GM10248 (cell line): Measurements from ENCODE around the gene RBM19.
"Not testable (repeated sequence)": the region's sequence is repeated elsewhere in the genome, so short reads cannot be mapped to it uniquely, and the experiment has no call there.

Source experiments
- CTCF ChIA-PET: fragments of 300-600 bp; sonication (Branson Sonifier 250); formaldehyde crosslinking; extraction: SDS; loops from one replicate; lab custom pipeline; 2021; ENCODE audit warnings: antibody characterized with exemption; lab: Yijun Ruan, JAX
- POLR2A ChIA-PET: fragments of 350-650 bp; sonication (Branson Sonifier 250); formaldehyde crosslinking; extraction: SDS; loops from one replicate; lab custom pipeline; 2020; ENCODE audit warnings: antibody characterized with exemption; lab: Yijun Ruan, JAX
- DNase-seq: peaks from one replicate; pipeline ENCODE4 v3.0.0; 2012; ENCODE audit errors: extremely low spot score
- CTCF ChIP-seq: IDR thresholded peaks from 2 replicates; pipeline ENCODE4 v1.5.1; 2012; ENCODE audit warnings: mild to moderate bottlenecking, low read depth; ENCODE audit errors: extremely low read depth, missing control alignments, control extremely low read depth

The RBM19 gene

GRCh38 chr12:114006482-114007425 lies 40.6 kb upstream of the RBM19 start:
- DNase-seq: no peak
- CTCF ChIA-PET: interaction anchor here (1.4 to 1.7 kb wide), 2 partner anchors 10 to 26 kb away, joined by 3 to 6 read pairs; no protein-coding TSS in a partner anchor
- POLR2A ChIA-PET: no interaction called here
- TF ChIP-seq CTCF: no peak

- POLR2A ChIA-PET: no interaction called here
- no peak for TF ChIP-seq CTCF
- CTCF ChIA-PET: no interaction called here
- DNase-seq: no peak
Observed at GRCh38 chr12:114004402-114004801, 38.3 kb upstream of the RBM19 start.

- no peak for DNase-seq
- no peak for TF ChIP-seq CTCF
- CTCF ChIA-PET: no interaction called here
- POLR2A ChIA-PET: no interaction called here
Observed at GRCh38 chr12:114003286-114003685, 37.2 kb upstream of the RBM19 start.

GRCh38 chr12:114001511-114002340 lies 35.6 kb upstream of the RBM19 start:
- no peak for DNase-seq
- no peak for TF ChIP-seq CTCF
- CTCF ChIA-PET: interaction anchor here (1.2 kb wide), 1 partner anchor 15 kb away, joined by 5 read pairs; no protein-coding TSS in a partner anchor
- POLR2A ChIA-PET: no interaction called here

- ChIA-PET POLR2A (no interaction called here), CTCF (interaction anchor here (1.6 kb wide), 1 partner anchor 20 kb away, joined by 7 read pairs; no protein-coding TSS in a partner anchor)
- TF ChIP-seq CTCF: no peak
- no peak for DNase-seq
Observed at GRCh38 chr12:114000861-114001260, 34.7 kb upstream of the RBM19 start.

- POLR2A ChIA-PET, DNase-seq: not testable (repeated sequence)
- CTCF ChIA-PET: interaction anchor here (1.6 kb wide), 2 partner anchors 19 to 47 kb away, joined by 3 to 7 read pairs; no protein-coding TSS in a partner anchor
Observed at GRCh38 chr12:114000261-114000660, 34.1 kb upstream of the RBM19 start.
